Liver (tissue), 3 donors: ENCODE results near the gene RNF183.

Experiments
- ATF3 ChIP-seq: IDR thresholded peaks from 2 replicates; pipeline ENCODE4 v1.6.1; 2016; ENCODE audit warnings: antibody characterized with exemption
- CTCF ChIP-seq: fragments of 150-350 bp; IDR thresholded peaks from 2 replicates; pipeline ENCODE4 v1.5.1; 2017; ENCODE audit warnings: improper control_type of control experiment, low read depth, low read length; ENCODE audit not compliant: missing input control
- EGR1 ChIP-seq, 2 donors: IDR thresholded peaks; 2 replicates each; pipeline ENCODE4 v1.6.1; 2016 to 2018; ENCODE audit warnings: antibody characterized with exemption in 2 of 2, low read depth in 2 of 2
- FOXA1 ChIP-seq: IDR thresholded peaks from 2 replicates; pipeline ENCODE4 v1.6.1; 2016; ENCODE audit warnings: antibody characterized with exemption
- HNF4A ChIP-seq, 2 donors: conservative IDR thresholded peaks; 2 replicates each; pipeline ENCODE4 v1.6.1; 2016; ENCODE audit warnings: antibody characterized with exemption in 2 of 2, mild to moderate bottlenecking in 2 of 2
- HNF4G ChIP-seq: IDR thresholded peaks from 2 replicates; pipeline ENCODE4 v1.6.1; 2016; ENCODE audit warnings: antibody characterized with exemption
- JUND ChIP-seq, 2 donors: IDR thresholded peaks; 2 replicates each; pipeline ENCODE4 v1.6.1; 2016; ENCODE audit warnings: antibody characterized with exemption in 2 of 2
- MAX ChIP-seq: IDR thresholded peaks from 2 replicates; pipeline ENCODE4 v1.6.1; 2016; ENCODE audit warnings: antibody characterized with exemption
- RAD21 ChIP-seq, 2 donors: IDR thresholded peaks; 2 replicates each; pipeline ENCODE4 v1.6.1; 2016; ENCODE audit warnings: antibody characterized with exemption in 2 of 2, mild to moderate bottlenecking in 2 of 2
- REST ChIP-seq: IDR thresholded peaks from 2 replicates; pipeline ENCODE4 v1.6.1; 2016; ENCODE audit warnings: antibody characterized with exemption, mild to moderate bottlenecking
- SP1 ChIP-seq: IDR thresholded peaks from 2 replicates; pipeline ENCODE4 v1.6.1; 2018; ENCODE audit warnings: antibody characterized with exemption, mild to moderate bottlenecking
- TAF1 ChIP-seq: conservative IDR thresholded peaks from 2 replicates; pipeline ENCODE4 v1.6.1; 2016; ENCODE audit warnings: antibody characterized with exemption, mild to moderate bottlenecking
- YY1 ChIP-seq: IDR thresholded peaks from 2 replicates; pipeline ENCODE4 v1.6.1; 2016; ENCODE audit warnings: antibody characterized with exemption, mild to moderate bottlenecking
- donor health status: healthy.
- donor health status: healthy.

DNA sequence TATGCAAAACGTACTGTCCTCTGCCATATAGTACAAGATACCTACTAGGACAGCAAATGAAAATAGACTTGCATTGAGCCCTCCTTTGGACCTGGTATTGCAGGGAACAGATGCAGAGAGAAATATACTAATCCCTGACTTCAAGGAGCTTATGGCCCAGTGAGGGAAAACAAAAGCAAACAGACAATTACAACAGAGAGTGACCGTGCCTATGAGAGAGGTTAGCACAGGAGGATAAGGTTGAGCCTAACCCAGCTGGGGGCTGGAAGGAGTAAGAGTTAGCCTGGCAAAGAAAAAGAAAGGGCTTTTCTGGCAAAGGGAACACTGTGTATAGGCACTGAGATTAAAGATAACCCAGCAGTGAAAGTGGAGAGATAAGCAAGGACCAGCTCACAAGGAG, 33.3 kb downstream of the RNF183 start:
- TF ChIP-seq YY1: no peak
- TF ChIP-seq ATF3: no peak
- TF ChIP-seq HNF4A (conservative IDR thresholded peaks at IDR 0.05): no peak
- no peak for TF ChIP-seq REST
- no peak for TF ChIP-seq EGR1 (IDR thresholded peaks at IDR 0.05; ENCODE audit: low read depth in 2 of 2)
- no peak for TF ChIP-seq CTCF
- TF ChIP-seq MAX: no peak
- TF ChIP-seq FOXA1: no peak
- TF ChIP-seq TAF1: no peak
- TF ChIP-seq HNF4G: no peak
- no peak for TF ChIP-seq JUND (IDR thresholded peaks at IDR 0.05)
- no peak for TF ChIP-seq RAD21 (IDR thresholded peaks at IDR 0.05)
- no peak for TF ChIP-seq SP1
